HG03378 (cell line): Measurements from ENCODE around the gene OCA2.
"Not testable (repeated sequence)": the region's sequence is repeated elsewhere in the genome, so short reads cannot be mapped to it uniquely, and the experiment has no call there.

Experiments
- ATAC-seq: cut with Tn5 transposase; IDR thresholded peaks from one replicate; pipeline ENCODE4 v1.9.1; 2021; ENCODE audit warnings: mild to moderate bottlenecking, moderate library complexity; ENCODE audit not compliant: unreplicated experiment

The OCA2 gene

DNA sequence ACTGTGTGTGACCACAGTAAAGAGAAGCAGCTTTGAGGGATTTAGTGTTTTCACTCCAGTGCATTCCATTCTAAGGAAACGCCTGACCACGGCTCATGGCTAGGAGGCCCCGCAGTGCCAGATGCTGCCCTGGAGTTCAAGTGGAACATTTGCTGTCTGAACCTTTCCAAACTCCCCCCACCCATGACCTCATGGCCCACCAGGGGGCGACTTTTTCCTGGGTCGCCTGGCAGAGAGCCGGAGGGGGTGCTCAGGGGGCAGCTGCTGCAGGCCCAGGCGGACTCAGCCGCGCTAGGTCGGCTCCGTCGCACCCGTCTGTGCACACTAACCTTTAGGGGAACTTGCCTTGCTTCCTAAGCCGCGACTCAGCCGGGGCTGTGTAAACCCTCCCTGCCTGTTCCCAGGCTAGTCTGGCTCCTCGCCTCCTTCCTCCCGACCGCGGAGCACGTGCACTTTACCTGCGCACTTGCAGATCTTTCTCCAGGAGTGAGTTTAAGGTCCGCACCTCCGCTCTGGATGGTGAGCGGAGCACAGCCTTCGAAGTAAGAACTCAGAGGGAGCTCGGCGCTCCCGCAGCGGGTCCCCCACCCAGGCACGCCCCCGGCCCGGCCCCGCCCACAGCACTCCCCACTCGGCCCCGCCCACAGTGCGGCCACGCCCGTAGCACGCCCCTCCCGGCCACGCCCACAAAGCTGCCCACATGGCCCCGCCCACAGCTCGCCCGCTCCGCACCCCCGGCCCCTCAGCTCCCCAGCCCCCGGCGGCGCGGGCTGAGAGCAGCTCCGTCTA, at the start of gene OCA2:
Gene OCA2 (minus strand): TSS at position 550 of the 789 bp plus-strand sequence. CDS start 17,441 bp downstream, outside the sequence.
- no peak for ATAC-seq

DNA sequence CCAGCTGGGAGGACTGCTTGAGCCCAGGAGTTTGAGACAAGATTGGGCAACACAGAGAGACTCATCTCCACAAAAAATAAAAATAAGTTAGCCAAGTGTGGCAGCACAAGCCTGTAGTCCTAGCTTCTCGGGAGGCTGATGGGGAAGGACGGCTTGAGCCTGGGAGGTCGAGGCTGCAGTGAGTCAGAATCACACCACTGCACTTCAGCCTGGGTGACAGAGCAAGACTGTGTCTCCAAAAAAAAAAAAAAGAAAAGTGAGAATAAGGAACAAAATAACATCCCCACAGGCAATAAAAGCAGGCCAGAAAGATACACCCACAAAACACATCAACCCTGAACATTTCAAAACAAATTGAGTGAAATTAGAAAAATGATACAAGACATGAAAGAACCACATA, 48.7 kb upstream of the OCA2 start:
- ATAC-seq: no peak

DNA sequence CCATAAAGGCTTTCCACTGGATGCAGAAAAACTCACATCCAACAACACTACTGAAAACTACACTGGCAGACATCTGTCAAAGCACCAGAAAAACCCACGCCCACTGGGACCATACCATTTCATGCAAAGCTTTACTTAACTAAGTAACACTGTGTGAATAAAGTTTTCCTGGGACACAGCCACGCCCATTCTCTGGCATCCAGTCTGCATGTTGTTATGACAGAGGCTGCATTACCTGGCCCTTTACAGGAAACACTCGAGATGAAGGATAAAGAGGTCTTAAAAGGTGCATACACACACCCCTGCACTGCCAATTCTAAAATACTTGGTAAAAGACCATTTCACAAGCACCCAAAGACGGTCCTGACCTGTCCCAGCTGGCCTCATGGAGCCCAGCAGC, 46.3 kb upstream of the OCA2 start:
- not testable (repeated sequence) for ATAC-seq

DNA sequence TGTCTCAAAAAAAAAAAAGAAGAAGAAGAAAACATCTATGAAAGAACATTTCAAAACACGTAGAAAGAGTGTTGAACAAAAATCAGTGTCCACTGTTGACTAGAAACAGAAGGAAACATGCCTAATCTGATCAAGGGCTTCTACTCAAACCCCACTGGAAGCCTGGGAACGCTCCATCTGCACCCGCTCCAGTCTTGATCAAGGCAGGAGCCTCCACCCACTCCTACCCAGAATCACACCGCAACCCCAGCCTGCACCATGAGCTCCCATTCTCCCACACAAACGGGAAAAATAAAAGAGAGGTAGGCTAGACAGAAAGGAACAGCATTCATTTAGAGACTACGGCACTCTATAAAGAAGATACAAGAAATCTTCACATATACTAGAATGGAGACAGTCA, 40.9 kb upstream of the OCA2 start:
- no peak for ATAC-seq

DNA sequence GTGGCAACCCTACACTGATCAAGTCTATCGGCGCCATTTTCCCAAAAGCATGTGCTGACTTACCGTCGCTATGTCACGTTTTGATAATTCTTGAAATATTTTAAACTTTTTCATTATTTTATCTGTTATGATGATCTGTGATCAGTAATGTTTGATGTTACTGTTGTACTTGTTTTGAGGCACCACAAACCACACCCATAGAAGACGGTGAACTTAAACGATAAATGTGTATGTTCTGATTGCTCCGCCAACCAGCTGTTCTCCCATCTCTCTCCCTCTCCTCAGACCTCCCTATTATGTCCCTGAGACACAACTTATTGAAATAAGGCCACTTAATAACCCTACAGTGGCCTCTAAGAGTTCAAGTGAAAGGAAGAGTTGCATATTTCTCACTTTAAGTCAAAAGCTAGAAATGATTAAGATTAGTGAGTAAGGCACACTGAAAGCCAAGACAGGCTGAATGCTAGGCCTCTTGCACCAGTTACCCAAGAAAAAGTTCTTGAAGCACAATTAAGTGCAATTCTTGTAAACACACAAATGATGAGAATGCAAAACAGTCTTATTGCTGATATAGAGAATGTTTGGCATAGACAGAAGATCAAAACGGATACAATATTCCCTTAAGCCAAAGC, 38.4 kb upstream of the OCA2 start:
- not testable (repeated sequence) for ATAC-seq

DNA sequence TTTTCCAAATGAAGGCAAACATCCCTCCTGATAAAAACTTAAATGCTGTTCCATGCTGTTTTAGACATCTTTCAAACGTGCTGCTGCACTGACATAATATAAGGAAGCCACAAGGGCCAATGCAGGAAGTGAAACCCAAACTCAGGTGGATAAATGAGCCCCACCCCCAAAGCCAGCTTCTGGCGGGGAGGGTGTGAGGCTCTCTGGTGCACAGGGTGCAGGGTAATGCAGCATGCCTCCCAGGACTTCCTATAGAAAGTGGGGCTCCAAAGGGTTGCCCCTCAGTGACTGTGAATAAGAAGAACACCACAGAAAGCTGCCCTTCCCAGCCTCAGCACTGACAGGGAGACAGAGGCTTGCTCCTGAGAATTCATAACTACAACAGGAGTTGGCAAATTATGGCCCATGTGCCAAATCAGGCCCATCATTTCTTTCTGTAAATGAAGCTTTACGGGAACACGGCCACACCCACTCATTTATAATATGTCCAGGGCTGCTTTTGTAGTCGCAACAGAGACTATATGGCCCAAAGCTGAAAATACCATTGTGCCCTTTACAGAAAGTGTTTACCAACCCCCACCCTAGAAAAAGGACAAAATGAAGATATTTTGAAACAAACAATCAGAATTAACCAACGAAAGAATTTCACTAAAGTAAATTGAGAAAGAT, 37.3 kb upstream of the OCA2 start:
- peak; percentile 99 for ATAC-seq

DNA sequence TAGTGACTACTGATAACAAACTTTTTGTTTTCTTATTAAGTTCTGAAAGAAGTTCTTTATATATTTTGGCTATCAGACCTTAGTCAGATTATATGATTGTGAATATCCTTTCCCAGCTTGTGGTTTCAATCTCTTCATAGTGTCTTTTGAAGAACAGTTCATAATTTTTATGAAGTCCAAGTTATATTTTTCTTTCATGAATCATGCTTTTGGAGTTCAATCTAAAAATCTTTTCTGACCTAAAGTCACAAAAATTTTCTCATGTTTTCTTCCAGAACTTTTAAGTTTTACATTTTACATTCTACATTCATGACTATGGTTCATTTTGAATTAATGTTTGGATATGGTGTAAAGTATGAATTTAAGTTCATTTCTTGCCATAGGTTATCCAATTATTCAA, 34.2 kb upstream of the OCA2 start:
- ATAC-seq: no peak

DNA sequence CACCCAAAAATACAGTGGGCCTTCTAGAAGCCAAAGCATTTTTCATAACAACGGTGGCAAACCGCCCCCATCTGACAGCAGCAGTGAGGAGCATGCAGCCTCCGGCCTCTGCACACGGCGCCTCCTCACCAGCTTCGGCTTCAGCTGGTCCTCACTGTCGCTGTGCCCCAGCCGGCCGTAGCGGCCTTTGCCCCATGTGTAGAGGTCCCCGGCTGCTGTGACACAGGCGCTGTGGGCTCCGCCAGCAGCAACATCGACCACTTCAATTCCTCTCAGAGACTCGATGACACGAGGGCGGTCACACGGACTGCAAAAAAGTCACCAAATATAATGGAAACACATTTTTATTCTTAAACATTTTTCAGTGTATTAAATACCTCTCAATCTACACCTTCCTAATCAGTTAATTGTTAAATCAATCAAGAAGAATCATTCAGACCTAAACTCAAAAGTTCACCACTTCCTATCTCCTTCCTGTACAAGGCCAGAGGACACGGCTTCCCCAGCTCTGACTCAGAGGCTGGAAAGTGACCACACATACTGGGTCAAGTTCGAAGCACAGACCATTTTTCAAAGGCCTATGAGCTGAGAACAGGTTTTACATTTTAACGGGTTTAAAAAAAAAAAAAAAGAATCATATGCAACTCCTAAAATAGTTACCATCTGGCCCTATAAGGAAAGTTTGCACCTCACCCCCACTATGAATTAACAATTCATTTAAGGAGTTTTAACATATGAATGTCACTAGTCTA, 33.6 kb upstream of the OCA2 start:
- no peak for ATAC-seq

DNA sequence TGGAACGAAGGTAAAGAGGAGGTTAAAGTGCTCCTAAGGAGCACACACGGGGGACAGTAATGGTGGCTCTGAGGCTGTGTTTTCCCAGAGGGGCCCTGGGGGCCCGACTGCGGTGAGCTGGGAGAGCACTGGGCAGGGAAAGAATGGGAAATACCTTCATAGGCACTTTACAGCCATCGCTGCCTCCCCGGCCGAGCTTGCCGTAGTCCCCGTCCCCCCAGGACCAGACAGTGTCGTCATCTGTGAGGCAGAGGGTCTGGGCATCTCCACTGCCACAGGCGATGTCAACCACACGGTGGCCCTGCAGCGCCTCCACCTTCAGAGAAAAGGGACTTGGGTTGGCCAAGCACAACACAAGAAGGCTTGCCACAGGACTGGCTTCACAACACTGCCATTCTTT, 32.8 kb upstream of the OCA2 start:
- ATAC-seq: no peak

DNA sequence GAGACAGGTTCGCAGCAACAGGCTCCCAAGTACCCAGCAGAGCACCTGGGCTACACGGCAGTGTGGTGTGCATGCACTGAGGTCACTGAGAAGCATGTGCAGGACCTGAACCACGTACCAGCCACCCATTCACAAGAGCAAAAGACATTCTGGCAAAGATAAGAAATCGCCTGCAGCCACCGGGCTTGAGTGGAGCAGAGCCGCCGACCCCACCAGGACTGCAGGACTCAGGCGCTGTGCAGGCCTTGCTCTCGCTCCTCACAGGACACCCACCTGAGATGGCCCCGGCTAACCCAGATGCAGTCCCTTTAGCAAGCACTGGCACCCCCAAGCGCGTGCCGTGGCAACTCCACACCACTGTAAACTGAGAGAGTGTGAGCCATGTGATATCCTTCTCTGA, 32.3 kb upstream of the OCA2 start:
- no peak for ATAC-seq

DNA sequence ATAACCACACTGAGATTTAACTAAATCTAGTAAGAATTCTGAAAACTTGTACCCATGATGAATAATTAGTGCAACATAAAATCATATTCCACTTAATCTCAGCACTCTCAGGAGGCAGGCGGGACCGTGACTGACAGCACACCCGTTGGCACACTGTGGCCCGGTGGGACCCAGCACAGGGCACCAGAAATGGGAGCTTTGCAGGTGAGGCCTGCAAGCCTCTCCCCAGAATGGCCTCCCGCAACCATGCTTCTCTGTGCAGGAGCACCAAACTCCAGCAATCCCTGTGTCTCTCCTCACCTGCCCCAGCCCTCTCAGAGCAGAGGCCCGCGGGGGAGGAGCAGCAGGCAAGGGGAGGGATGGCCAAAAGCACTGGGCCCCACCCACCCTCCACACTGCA, 31.5 kb upstream of the OCA2 start:
- ATAC-seq: no peak

DNA sequence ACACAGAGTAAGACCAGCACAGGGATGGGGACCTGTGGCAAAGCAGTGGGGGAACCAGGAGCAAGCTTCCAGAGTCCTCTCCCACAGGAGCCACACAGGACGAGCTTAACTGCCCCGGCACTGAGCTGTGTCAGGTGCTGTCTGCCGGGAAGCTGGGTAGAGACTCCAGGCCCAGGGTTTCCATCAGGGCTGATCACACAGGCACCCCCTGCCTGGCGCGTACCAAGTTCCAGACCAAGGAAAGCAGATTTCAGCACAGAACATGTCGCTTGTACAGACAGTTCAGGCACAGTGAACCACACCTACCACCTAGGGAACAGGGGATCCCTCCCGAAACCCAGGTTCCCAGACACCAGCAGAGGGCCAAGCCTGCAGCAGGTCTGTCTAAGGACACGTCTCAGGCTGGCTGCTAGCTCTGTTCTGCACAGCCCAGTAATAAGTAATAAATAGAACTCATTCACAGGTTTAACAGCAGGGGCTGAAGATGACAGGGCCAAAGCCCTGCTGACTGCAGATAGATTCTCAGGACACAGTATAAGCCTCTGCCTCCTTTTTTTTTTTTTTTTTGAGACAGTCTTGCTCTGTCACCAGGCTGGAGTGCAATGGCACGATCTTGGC, 30.2 kb upstream of the OCA2 start:
- ATAC-seq: no peak

DNA sequence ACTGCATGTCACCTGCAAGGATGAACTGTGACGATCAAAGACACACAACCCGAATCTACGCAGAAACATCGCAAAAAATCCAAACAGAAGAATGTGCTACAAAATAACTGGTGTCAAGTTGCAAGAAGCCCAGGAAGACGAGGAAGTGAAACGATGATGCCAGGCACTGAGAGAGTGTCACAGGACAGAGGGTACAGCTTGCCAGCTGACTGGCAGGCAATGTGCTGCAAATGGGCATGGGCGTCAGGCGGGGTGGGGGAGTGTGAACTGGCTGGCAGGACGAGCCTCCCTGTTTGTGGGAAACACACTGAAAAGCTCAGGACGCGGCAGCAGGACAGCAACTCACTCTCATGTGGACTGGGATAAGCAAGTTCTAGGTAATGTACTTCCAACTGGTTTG, 28.9 kb upstream of the OCA2 start:
- ATAC-seq: no peak

DNA sequence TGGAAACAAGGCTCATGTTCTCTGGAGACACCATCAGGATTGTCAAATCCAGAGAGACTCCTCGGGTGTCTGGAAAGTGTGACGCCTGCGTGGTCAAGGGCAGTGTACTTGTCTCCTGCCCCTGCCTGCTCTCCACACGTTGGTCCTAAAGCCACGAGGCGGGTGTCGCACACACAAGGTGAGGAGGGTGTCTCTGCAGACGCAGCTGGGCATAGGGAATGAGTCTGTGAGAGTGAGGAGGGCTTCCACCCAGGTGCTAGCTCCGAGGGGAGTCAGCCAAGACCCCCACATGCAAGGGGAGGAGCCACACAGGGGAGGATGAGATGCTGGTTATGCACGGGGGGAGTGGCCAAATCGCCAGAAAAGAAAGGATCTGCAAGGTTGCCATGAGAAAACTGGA, 27.9 kb upstream of the OCA2 start:
- ATAC-seq: no peak

DNA sequence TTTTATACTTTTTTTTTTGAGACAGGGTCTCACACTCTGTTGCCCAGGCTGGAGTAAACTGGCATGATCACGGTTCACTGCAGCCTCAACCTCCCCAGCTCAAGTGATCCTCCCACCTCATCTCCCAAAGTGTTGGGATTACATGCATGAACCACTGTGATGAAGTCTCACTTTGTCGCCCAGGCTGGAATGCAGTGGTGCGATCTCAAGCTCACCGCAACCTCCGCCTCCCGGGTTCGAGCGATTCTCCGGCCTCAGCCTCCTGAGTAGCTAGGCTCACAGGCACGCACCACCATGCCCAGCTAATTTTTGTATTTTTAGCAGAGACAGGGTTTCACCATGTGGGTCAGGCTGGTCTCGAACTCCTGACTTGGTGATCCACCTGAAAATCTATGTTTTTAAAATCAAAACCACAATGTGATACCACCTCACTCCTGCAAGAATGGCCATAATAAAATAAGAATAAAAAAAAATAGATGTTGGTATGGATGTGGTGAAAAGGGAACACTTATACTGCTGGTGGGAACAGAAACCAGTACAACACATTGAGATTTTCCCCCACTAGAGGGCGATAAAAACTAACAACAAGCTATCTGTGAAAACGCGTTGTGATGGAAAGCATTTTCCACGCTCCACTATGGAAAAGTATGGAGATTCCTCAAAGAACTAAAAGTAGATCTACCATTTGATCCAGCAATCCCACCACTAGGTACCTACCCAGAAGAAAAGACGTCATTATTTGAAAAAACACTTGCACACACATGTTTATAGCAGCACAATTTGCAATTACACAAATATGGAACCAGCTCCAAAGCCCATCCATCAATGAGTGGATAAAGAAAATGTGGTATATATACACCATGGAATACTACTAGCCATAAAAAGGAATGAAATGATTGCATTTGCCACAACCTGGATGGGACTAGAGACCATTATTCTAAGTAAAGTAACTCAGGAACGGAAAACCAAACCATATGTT, 26.8 kb upstream of the OCA2 start:
- no peak for ATAC-seq

DNA sequence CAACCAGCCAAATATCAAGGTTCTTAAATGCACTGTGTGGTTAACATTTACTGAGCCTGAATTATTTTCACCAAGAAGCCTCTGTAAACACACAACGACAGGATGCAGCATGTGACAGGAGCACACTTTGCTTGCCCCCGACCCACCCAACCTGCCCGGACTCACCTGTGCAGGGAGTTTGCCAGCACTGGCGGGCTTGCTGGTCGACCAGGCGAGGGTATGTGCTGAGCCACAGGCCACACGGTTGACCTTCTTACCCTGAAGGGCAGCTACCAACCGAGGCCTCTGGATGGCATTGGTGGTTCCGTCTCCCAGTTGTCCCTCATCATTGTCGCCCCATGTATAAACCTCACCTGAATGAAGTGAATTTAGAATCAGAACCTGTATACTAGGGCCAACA, 25.7 kb upstream of the OCA2 start:
- ATAC-seq: no peak

DNA sequence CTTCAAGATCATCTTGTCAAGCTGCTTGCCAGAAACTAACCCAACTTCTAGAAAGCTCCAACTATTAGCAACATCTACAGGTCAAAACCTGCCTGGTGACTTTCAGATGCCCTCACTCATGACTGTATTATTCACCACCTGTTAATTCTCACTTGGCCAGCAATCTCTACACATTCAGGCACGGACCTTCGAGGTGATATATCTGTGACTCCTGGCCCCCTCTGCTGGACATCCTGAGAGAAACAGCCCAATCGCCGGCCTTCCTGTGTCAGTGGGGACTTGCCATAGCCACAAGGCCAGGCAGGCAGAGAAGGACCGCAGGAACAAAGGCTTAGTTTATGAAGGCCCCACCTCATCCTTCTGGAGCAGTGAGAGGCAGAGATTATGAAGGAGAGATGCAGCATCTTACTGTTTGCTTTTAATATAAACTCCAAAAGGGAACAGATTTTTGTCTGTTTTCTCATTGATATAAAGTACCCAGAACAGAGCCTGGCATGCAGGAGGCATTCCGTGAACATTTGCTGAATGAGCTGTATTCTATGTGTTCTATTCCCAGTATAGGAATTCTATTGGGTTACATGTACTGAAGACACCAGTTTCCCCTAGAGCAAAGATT, 24.4 kb upstream of the OCA2 start:
- ATAC-seq: peak; percentile 66

DNA sequence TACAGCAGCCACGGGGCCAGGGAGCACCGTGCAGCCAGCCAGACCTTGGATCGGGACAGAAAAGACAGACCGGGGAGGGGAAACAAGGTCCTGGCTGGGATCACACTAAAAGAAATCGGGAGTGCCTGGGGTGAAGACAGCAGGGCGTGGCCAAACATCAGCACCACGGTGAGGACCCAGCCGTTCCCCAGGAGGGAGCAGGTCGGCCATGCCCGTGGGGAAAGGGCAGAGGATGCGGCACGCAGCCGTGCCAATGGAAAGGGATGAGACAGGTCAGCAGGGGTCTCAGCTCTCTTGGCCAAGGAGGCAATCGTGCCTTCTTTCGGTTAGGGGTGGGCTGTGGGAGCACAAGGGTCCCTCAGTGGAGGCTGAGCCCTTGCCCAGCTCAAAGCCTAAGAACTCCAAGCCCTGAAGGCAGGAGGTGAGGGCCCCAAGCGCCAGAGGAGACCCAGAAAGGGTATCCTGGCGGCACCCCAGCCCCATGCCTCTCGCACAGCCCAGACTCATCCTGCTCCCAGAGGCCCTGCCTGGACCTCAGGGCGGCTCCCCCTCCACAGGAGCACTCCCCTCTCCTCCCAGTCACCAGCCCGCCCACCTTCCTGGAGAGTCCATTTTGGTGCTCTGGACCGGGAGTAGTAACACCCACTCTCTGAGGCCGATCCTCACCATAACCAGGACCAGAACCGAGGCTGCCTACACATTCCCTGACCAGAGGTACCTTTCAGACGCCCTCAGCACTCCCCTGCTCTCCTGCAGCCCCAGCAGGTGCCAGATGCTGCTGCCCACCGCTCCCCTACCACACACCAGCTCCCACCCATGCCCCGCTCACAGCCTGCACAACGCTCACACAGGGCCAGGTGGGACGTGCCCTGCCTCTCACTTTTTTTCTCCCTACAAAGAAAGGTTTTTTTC, 23.2 kb upstream of the OCA2 start:
- ATAC-seq: no peak
